ENCODE measurements around the gene SYNM. TPM values are rescaled to one million over a fixed set of nuclear protein-coding genes. Genes with fewer than 3 reads are reported as not detected.

SYNM gene
- total and polyA plus RNA-seq, 2 experiments from 2014 or later: 0.74 to 3.5 TPM

DNA sequence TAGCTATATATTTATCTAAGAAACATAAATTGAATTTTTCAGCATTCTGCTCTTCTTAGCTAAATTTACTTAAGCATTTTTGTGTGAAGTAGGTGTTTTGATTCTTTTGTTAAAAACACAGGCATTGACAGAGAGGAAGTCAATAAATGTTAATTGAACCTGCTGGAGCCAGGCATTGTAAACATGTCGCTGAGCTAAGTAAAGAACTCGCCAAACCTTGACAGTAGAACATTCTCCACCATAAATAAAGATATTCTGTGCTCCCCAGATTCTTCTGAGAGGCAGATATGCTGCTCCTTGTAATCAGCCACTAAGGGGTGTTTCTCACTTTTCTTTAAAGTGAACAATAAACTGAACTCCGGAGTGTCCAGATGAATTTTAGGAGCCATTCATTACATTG, 38.4 kb downstream of the SYNM start:
- Mint-ChIP-seq H3K4me3 (no peak overlapping the region), H3K9me3 (no peaks in the 10 kb centered on the region), H3K4me1 (peaks cover 48% of the 10 kb centered on the region), H3K27me3 (ENCODE audit: insufficient read depth, low read depth, poor library complexity) (peaks cover 3% of the 10 kb centered on the region), H3K27ac (peak overlapping the region; percentile 46; the same call in 1 of the 2 replicates), H3K36me3 (ENCODE audit: low read depth) (peaks cover 18% of the 10 kb centered on the region)
- Histone ChIP-seq H3K36me3 (ENCODE audit: insufficient read depth) (no peaks in the 10 kb centered on the region), H3K4me2 (peak overlapping the region; percentile 17; the same call in 1 of the 2 replicates), H3K27ac (ENCODE audit: low read depth) (peak overlapping the region; percentile 58), H3K9me2 (ENCODE audit: insufficient read depth) (no peaks in the 10 kb centered on the region), H2AFZ (no peak overlapping the region), H3K27me3 (ENCODE audit: insufficient read depth) (no peaks in the 10 kb centered on the region), H3K4me1 (ENCODE audit: insufficient read depth) (peaks cover 36% of the 10 kb centered on the region), H3K79me2 (replicated peaks; ENCODE audit: insufficient read depth) (no peaks in the 10 kb centered on the region), H3K4me3 (no peak overlapping the region), H4K20me1 (replicated peaks; ENCODE audit: insufficient read depth) (0 out of 2 replicates have a peak, but pooled peaks cover 3% of the 10 kb centered on the region), H3F3A (replicated peaks; ENCODE audit: low read depth) (no peaks in the 10 kb centered on the region)
- peak; percentile 35 for ATAC-seq
- DNase-seq (ENCODE audit: low spot score): peak; percentile 42
- no peak for TF ChIP-seq EZH2 (IDR thresholded peaks at IDR 0.05; ENCODE audit: low read depth, unreplicated experiment)
- TF ChIP-seq EZH2phosphoT487 (IDR thresholded peaks at IDR 0.05; ENCODE audit: unreplicated experiment): no peak
- no peak for TF ChIP-seq NANOG (IDR thresholded peaks at IDR 0.05; ENCODE audit: borderline replicate concordance)
- TF ChIP-seq, protein P1, sequence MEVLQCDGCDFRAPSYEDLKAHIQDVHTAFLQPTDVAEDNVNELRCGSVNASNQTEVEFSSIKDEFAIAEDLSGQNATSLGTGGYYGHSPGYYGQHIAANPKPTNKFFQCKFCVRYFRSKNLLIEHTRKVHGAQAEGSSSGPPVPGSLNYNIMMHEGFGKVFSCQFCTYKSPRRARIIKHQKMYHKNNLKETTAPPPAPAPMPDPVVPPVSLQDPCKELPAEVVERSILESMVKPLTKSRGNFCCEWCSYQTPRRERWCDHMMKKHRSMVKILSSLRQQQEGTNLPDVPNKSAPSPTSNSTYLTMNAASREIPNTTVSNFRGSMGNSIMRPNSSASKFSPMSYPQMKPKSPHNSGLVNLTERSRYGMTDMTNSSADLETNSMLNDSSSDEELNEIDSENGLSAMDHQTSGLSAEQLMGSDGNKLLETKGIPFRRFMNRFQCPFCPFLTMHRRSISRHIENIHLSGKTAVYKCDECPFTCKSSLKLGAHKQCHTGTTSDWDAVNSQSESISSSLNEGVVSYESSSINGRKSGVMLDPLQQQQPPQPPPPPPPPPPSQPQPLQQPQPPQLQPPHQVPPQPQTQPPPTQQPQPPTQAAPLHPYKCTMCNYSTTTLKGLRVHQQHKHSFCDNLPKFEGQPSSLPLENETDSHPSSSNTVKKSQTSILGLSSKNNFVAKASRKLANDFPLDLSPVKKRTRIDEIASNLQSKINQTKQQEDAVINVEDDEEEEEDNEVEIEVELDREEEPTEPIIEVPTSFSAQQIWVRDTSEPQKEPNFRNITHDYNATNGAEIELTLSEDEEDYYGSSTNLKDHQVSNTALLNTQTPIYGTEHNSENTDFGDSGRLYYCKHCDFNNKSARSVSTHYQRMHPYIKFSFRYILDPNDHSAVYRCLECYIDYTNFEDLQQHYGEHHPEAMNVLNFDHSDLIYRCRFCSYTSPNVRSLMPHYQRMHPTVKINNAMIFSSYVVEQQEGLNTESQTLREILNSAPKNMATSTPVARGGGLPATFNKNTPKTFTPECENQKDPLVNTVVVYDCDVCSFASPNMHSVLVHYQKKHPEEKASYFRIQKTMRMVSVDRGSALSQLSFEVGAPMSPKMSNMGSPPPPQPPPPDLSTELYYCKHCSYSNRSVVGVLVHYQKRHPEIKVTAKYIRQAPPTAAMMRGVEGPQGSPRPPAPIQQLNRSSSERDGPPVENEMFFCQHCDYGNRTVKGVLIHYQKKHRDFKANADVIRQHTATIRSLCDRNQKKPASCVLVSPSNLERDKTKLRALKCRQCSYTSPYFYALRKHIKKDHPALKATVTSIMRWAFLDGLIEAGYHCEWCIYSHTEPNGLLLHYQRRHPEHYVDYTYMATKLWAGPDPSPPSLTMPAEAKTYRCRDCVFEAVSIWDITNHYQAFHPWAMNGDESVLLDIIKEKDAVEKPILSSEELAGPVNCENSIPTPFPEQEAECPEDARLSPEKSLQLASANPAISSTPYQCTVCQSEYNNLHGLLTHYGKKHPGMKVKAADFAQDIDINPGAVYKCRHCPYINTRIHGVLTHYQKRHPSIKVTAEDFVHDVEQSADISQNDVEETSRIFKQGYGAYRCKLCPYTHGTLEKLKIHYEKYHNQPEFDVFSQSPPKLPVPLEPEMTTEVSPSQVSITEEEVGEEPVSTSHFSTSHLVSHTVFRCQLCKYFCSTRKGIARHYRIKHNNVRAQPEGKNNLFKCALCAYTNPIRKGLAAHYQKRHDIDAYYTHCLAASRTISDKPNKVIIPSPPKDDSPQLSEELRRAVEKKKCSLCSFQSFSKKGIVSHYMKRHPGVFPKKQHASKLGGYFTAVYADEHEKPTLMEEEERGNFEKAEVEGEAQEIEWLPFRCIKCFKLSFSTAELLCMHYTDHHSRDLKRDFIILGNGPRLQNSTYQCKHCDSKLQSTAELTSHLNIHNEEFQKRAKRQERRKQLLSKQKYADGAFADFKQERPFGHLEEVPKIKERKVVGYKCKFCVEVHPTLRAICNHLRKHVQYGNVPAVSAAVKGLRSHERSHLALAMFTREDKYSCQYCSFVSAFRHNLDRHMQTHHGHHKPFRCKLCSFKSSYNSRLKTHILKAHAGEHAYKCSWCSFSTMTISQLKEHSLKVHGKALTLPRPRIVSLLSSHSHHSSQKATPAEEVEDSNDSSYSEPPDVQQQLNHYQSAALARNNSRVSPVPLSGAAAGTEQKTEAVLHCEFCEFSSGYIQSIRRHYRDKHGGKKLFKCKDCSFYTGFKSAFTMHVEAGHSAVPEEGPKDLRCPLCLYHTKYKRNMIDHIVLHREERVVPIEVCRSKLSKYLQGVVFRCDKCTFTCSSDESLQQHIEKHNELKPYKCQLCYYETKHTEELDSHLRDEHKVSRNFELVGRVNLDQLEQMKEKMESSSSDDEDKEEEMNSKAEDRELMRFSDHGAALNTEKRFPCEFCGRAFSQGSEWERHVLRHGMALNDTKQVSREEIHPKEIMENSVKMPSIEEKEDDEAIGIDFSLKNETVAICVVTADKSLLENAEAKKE (CRISPR knock-in tag; IDR thresholded peaks at IDR 0.05): no peak
- TF ChIP-seq, protein P2, sequence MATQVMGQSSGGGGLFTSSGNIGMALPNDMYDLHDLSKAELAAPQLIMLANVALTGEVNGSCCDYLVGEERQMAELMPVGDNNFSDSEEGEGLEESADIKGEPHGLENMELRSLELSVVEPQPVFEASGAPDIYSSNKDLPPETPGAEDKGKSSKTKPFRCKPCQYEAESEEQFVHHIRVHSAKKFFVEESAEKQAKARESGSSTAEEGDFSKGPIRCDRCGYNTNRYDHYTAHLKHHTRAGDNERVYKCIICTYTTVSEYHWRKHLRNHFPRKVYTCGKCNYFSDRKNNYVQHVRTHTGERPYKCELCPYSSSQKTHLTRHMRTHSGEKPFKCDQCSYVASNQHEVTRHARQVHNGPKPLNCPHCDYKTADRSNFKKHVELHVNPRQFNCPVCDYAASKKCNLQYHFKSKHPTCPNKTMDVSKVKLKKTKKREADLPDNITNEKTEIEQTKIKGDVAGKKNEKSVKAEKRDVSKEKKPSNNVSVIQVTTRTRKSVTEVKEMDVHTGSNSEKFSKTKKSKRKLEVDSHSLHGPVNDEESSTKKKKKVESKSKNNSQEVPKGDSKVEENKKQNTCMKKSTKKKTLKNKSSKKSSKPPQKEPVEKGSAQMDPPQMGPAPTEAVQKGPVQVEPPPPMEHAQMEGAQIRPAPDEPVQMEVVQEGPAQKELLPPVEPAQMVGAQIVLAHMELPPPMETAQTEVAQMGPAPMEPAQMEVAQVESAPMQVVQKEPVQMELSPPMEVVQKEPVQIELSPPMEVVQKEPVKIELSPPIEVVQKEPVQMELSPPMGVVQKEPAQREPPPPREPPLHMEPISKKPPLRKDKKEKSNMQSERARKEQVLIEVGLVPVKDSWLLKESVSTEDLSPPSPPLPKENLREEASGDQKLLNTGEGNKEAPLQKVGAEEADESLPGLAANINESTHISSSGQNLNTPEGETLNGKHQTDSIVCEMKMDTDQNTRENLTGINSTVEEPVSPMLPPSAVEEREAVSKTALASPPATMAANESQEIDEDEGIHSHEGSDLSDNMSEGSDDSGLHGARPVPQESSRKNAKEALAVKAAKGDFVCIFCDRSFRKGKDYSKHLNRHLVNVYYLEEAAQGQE (IDR thresholded peaks at IDR 0.05; ENCODE audit: unreplicated experiment): no peak
- TF ChIP-seq CREB1 (CRISPR knock-in tag; IDR thresholded peaks at IDR 0.05; ENCODE audit: low read depth): no peak
- TF ChIP-seq POLR2AphosphoS5 (IDR thresholded peaks at IDR 0.05; ENCODE audit: low read depth): no peak
- TF ChIP-seq, protein P3, sequence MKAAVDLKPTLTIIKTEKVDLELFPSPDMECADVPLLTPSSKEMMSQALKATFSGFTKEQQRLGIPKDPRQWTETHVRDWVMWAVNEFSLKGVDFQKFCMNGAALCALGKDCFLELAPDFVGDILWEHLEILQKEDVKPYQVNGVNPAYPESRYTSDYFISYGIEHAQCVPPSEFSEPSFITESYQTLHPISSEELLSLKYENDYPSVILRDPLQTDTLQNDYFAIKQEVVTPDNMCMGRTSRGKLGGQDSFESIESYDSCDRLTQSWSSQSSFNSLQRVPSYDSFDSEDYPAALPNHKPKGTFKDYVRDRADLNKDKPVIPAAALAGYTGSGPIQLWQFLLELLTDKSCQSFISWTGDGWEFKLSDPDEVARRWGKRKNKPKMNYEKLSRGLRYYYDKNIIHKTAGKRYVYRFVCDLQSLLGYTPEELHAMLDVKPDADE (IDR thresholded peaks at IDR 0.05): no peak
